HG02623 (cell line): ENCODE data around the gene STAP2.
"Not testable (repeated sequence)": the region's sequence is repeated elsewhere in the genome, so short reads cannot be mapped to it uniquely, and the experiment has no call there.

Source experiments
- ATAC-seq: cut with Tn5 transposase; IDR thresholded peaks from one replicate; pipeline ENCODE4 v1.9.1; 2021; ENCODE audit warnings: moderate library complexity; ENCODE audit not compliant: unreplicated experiment

STAP2 gene

DNA sequence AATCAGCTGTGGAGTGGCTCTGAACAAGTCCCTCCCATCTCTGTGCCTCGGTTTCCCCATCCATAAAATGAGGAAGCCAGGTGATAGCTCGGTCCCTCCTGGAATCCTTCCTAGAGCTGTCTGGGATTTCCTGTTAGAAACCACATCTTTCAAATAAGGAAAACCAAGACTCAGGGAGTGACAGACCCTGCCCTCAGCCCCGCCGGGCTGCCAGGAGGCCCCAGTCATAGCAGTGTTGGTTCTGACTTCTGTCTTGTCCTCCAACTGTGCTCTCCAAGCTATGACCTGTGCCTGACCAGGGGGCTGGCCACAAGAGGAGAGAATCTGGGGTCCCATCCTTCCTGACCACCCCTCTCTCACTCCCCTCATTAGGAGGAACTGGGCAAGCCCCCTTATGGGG is 60.6 kb downstream of the STAP2 start:
- no peak for ATAC-seq

DNA sequence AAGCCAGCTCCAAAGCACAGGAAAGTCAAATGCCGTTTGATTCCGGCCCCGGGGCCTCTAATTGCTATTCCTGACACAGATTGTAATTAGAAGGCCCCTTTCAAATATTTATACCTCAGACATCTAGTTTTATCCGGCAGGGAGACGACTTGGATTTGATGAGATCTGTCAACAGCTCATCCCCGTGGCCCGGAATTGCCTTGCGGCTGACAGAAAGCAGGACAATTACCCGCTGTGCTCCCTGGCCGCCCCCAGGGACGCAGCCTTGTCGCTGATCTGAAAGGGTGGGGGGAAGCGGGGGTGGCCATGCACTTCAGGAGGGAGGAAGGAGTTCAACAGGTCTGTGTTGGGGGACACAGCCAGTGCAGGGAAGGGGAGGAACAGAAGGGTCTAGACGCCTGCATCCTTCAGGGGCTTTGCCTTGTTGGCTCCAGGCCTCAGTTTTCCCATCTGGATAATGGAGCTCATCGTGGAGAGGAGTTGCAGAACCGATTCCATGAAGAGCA is 61.4 kb downstream of the STAP2 start:
- no peak for ATAC-seq

DNA sequence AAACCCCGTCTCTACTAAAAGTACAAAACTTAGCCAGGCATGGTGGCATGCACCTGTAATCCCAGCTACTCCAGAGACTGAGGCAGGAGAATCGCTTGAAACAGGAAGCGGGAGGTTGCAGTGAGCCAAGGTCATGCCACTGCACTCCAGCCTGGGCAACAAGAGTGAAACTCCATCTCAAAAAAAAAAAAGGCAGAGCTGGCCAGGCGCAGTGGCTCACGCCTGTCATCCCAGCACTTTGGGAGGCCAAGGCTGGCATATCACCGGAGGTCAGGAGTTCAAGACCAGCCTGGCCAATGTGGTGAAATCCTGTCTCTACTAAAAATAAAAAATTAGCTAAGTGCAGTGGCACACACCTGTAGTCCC is 64.3 kb downstream of the STAP2 start:
- not testable (repeated sequence) for ATAC-seq
